ENCODE measurements around the gene LRRIQ1.
A peak's percentile ranks its signal among the peaks of the same experiment; 100 is the strongest.

Gene LRRIQ1

DNA sequence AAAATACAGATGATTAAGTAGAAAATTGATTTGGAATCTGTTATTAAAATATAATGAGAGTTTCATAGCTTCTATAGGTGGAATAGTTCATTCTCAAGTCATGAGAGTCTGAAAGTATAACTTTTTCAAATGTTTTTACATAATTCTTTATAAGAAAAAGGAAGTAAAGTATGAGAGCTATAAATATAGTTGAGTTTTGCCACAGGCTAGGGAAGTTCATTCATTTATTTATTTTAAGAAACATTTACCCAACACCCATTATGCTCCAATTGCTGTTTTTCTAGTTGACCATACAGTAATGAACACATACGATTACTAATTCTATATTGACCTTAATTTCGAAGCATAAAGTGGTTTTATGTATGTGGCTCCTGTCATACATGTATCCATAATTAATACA lies 24.8 kb downstream of the LRRIQ1 start:
- DNase-seq (ENCODE audit: low read depth, low spot score), result no peak

DNA sequence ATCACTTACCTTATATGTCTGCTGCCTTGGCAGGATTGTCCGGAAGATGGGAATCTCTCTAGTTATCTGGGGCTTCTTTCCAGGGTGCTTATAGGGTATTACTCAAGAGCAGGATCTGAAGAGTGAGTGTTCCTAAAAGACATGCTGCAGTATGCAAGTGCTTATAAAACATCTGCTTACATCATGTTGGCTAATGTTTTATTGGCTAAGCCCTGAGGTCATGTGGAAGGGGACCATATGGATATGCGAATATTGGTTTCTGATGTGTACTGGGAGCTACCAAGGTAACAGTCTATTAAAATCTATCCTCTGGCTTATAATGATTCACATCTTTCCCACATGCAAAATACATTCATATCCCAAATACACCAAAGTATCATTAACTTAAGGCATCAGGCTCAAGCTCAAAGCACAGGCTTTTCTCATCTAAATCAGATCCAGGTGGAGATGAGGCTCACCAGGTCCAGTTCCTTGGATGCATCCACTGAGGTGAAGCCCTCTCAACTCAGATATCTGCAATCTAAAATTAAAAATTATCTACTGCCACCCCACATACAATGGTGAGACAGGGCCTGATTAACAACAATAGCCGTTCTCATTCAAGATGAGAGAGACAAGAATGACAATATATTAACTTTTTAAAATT lies 29.8 kb downstream of the LRRIQ1 start:
- DNase-seq (ENCODE audit: low read depth, low spot score), result no peak

DNA sequence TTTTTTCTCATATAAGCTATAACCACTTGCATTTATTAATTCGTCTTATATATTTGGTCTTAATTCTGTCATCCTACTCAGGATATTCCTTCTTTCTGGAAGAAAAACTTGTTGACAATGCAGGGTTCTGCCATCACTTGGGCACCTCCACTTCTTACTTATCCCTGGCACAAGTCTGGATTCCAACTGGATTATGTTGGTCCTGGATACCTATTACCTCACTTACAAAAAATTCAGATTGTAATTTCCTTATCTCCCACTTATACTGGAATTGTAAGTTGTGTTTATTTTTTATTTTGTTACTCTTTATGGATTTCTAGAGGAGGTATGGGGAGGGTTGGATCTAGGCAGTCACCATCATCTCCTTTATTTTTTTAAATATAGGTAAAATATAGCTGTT lies 36.7 kb downstream of the LRRIQ1 start:
- DNase-seq (ENCODE audit: low read depth, low spot score), result no peak

DNA sequence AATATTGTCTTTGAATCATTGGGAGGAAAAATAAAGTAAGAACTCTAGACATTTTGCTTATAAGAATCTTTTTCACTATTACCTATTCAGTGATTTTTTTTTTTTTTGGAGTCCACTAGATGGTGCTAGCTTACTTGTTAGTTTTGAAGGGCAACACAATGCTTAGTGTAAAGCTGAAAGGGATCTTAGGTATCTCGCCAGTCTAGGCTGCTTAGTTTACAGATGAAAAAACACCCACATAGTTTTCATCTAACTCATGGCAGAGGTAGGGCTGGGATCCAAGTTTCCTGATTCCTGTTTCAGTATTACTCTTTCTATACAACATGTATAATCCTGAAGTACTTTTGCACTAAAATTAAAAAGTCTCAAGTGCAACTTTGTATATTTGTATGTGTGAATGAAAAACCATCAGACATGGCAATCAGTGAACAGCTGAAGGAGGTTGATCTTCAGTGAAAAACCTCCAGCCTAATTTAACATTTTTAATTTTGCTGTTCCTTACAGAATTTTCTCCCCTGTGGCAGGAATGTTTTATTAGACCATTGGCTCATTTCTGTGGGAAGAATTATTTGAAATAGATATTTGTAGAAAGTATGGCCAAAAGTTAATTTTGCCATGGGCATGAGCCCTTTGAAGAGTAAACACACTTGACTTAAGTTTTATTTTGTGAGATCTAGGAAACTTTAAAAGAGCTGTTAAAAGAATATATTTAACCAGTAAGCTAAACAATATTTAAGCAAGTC lies 40.7 kb downstream of the LRRIQ1 start:
- DNase-seq (ENCODE audit: low read depth, low spot score), result peak; percentile 64

DNA sequence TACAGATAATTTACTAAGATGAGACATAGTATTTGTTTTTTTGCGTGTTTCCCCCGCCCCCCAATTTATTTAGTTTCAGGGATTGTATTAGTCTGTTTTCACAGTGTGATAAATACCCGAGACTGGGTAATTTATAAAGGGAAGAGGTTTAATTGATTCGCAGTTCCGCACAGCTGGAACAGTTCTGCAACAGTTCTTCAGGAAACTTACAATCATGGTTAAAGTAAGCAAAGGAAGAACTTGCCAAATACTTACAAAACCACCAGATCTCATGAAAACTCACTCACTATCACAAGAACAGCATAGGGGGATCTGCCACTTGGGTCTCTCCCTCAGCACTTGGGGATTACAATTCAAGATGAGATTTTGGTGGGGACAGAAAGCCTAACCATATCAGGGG lies 48.9 kb downstream of the LRRIQ1 start:
- no peak for DNase-seq (ENCODE audit: low read depth, low spot score)

DNA sequence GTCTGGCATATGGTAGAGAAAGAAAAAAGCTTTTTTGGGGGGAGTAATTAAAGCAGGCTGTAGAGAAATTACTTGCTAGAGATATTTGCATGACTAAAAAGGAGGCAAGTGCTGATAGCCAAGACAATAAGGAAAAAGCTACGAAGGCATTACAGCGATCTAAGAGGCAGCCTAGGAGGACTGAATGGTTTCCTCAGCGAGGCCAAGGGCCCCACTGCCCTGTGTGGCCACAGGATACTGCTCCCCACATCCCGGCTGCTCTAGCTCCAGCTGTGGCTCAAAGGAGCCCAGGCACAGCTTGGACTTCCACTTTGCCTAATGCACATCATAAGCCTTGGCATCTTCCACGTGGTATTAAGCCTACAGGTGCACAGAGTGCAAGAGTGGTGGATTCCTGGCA lies 53.6 kb downstream of the LRRIQ1 start:
- DNase-seq (ENCODE audit: low read depth, low spot score), result no peak

DNA sequence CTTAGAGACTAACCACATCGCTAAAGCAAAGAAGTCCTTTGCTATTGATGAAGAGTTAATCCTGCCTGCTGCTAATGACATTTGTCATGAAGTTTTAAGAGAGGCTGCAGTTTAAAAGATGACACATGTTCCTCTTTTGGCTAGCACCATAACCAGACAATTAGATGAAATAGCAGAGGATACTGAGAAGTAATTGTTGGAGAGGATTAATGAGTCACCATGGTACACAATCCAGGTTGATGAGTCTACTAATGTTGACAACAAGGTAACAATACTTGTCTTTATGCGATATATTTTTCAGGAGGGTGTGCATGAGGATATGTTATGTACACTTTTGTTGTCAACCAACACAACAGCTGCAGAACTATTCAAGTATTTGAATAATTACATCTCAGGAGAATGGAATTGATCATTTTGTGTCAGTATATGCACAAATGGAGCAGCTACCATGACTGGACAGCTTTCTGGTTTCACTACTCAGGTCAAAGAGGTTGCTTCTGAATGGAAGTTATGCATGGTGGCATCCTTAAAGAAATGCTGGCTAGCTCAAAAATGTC lies 56.7 kb downstream of the LRRIQ1 start:
- no peak for DNase-seq (ENCODE audit: low read depth, low spot score)

DNA sequence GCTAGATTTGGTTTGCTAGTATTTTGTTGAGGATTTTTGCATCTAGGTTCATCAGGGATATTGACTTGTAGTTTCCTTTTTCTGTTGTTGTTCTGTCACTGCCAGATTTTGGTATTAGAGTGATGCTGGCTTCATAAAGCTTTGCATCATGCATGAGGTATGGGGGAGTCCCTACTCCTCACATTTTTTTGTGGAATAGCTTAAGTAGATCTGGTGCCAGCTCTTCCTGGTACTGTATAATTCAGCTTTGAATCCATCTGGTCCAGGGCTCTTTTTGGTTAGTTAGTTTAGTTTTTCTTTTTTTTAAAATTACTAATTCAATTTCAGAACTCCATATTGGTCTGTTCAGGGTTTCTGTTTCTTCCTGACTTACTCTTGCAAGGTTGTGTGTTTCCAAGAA lies 59.4 kb downstream of the LRRIQ1 start:
- no peak for DNase-seq (ENCODE audit: low read depth, low spot score)

DNA sequence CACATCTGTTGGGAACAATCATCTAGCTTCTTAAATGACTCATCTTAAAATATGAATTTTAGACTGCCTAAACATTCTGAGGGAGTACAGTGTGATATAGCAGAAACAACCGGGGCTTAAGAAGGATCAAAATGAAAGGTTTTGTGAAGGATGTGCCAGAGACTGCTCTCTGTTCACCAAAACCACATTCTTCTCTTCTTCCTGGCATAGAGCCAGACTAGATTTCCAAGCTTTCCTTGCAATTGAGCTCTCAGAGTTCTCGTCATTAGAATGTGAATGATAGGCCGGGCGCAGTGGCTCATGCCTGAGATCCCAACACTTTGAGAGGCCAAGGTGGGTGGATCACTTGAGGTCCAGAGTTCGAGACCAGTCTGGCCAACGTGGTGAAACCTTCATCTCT lies 94.5 kb downstream of the LRRIQ1 start:
- no peak for DNase-seq (ENCODE audit: low read depth, low spot score)

DNA sequence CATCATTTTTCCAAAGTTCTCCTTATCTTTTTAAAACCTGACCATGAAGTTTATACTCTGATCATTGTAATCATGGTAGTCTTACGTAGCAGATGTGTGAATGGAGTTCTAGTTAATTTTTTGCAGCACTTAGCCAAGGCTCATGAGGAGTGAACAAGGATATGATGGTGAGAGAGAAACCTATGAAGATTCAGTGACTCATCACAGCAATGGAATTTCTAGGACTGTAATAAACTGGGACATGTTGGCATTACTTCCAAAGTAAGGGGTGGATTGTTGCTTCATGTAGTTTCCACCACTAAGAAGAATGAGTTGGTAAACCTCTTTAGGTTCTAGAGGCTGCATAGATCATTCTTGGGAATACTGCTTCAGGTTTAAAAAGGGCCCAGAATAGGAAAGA lies 102.7 kb downstream of the LRRIQ1 start:
- DNase-seq (ENCODE audit: low read depth, low spot score), result no peak

DNA sequence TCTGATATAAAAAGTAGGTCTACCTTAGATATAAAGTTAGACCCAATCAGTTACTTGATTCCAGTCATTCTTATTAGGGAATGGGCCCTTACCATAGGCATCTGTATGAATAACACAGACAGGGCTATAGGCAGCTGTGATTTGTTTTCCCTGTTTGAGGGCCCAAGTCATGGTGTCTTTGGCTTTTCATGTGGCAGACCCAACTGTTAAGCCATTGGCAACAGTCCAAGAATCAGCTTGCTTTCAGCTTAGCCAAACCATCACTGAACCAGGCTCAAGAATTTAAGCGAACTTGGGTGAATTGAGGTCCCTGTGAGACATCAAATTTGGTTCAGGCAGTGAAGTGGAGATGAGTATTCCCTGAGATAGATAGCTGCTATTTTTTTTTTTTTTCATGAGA lies 111.2 kb downstream of the LRRIQ1 start:
- no peak for DNase-seq (ENCODE audit: low read depth, low spot score)

DNA sequence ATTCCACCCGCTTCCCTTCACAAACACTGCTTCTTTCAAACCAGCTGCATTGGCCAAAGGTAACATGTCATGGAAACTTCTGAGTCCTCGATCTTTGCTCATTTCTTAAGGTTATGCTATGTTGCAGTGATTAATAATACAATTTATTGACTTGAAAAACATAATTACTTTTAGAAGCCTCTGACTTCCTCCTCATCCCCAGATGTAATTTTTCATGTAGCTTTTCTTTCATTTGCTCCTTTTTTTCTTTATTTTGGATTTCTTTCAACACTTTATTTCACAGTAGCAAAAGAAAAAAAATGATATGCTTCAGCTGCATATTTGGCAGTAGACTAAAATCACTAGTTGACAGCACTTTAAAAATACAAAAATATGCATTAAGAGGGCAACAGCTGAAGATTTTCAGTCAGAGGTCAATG lies 116.2 kb downstream of the LRRIQ1 start:
- no peak for DNase-seq (ENCODE audit: low read depth, low spot score)

DNA sequence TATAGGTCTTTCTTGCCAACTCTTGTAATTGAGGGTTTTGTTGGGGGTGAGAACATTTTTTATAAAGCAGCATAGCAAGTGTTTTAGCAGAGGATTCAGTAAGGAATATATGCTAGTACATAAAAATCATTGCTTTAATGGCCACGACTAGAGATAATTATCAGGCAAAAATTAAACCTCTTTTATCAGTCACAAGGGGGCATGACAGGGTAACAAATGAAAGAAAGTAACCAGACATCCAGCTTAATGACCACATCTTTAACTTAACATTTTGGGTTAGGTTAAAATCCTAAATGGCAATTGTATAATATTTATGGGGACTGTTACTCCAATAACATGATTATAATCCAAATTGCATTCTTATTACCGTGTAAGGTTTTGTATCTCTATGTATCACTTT lies 119.6 kb downstream of the LRRIQ1 start:
- no peak for DNase-seq (ENCODE audit: low read depth, low spot score)

DNA sequence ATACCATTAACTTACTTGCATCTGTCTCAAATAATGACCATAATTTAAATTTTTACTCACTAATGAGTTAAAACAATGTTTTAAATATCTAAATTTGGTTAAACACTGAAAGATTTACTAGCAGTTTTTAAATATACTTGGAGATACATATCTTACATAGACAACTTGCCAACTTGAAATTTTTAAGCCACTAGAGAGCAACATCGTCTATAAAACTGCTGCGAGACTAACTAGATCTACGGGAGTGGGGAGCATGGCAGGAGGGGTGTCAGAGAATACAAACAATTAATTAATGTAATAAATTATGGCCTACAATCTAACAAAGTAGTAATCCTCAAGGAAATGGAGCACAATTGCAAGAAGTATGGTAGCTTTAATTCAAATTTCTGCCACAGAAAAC lies 120.4 kb downstream of the LRRIQ1 start:
- DNase-seq (ENCODE audit: low read depth, low spot score), result no peak

DNA sequence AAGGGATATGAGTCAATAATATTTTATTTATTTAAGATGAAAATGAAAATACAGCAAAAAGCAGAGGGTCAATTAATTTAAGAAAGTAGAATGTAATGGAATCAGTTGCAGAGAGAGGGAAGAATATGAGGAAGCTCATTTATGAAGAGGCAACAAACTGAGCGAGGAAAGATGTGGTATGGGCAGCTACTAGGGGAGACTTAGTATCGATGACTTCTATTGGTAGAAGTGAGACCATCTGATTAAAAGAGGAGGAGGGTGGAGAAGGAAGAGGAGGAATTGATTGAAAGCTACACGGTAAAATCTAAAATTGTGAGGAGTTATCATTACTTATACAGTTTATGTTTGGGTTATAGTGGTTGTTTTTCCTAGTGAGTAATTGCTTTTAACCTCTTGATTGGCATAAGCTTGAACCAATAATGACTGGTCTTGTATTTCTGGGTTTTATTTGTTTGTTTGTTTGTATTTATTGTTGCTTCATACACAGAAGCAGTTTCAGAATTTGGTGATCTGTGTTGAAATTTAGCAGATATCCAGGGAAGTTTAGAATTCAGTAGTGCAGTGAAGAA lies 121.0 kb downstream of the LRRIQ1 start:
- no peak for DNase-seq (ENCODE audit: low read depth, low spot score)

DNA sequence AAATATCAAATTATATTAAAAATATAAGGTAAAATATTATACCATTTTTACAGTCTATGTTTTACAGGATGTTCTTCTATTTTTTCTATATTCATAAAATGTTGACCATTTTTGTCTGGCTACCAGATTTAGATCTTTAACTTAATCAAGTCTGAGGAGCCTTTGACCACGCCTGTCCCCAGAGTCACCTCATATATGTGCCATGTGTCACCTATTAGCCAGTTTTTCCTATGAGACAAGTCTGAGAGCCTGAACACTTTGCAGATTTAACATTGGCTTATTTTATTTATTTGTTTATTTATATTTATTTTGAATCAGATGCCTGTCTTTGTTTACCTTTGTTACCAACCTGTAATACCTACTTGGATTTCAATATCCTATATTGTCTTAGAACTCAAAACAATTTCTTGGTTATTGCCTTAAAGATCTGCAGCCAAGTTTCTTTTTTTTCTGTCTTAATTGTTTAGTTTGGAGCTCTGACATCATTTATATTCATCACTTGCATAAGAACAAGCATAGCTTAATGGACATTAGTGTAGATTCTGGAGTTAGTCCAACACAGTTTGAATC lies 127.7 kb downstream of the LRRIQ1 start:
- no peak for DNase-seq (ENCODE audit: low read depth, low spot score)

DNA sequence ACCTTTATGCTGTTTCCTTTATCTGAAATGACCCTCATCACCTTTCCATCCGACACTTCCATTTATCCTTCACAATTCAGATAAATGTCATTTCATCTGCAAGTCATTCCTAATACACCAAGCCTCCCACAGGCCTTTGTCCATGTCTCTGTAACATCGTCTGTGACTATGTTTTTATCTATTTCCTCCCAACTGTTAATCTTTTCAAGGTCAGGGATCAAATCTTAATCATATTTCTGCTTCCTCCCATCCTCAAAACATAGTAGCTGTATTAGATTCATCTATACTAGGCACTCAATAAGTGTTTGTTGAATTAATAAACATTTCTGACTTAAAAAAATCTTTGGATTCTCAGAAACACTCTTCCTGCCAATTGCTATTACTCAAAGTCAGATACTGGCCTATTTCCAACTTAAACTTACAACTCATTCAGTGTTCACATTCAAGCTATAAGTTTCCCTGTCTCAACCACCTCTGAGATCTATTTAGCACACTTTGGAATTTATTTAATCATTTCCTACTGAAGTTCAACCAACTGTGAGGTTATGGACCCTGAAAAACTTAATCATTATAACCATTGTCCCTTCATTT lies 143.6 kb downstream of the LRRIQ1 start:
- DNase-seq (ENCODE audit: low read depth, low spot score), result no peak

DNA sequence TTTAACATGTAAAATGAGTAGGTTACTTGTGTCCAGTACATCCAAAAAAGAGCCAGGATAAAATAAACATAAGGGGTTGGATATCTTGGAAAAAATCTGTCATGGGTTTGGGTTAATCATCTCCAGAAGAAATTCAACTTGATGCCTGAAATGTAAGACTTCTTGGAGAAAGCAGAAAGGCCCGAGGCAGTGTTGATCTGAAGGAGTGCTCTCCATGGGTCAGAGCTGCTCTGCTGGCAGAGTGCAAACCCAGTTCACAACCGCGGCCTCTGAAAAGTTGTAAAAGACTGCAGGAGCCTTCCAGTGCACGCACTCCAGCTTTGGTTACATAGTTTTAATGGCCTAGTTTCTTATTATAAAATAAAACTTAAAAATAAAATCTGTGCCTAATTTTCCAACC lies 146.5 kb downstream of the LRRIQ1 start:
- DNase-seq (ENCODE audit: low read depth, low spot score), result no peak

DNA sequence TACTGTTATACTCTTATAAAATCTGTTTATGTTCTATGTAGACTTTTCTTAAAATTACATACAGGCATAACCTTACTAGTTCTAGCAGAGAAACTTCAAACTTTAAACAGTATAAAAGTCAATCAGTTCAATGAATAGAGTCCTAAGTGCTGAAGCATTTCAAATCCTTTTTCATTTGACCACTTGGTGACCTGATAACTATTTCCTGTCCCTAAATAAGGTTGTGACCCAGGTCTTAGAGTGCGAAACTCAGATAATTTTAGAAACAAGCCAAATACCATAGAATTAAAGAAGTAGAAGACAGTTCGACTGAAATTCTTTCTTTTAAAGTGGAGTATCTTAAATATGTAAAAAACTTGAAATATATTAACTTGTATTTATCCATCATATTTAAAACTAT lies 147.7 kb downstream of the LRRIQ1 start:
- DNase-seq (ENCODE audit: low read depth, low spot score), result no peak

DNA sequence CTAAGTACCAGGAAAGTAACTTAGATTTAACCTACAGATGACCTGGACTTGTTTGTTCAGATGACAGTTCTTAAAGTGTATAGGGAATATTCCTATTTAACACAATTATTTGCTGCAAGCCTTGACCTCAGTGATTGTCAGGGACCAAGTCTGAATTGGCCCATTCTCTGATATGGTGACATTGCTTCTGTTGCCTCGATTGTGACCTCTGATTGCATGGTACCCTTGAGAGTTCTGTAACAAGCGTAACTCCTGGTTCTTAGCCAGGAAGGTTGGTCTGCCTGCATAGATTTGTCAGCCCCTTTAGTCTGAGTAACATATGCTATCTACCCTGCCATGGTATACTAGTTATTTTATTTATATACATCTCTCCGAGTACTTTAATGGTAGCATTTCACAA lies 150.1 kb downstream of the LRRIQ1 start:
- DNase-seq (ENCODE audit: low read depth, low spot score), result no peak

DNA sequence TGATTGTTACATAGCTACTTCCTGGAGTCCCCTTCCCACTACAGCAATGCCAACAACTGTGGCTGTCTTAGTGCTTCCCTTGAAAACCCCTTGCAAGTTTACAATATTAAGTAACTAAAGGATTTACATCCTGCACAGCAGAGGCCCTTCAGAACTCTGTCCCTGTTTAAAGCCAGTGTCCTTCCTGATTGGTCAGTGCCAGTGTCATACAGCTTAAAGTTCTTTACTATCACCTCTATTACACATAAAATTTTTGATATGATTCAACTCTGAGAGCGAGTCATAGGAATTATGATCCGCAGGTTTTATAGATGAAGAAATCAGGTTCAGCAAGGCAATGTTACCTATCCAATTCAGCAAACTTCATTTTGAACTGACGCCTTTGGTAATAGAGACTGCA lies 152.5 kb downstream of the LRRIQ1 start:
- DNase-seq (ENCODE audit: low read depth, low spot score), result no peak

DNA sequence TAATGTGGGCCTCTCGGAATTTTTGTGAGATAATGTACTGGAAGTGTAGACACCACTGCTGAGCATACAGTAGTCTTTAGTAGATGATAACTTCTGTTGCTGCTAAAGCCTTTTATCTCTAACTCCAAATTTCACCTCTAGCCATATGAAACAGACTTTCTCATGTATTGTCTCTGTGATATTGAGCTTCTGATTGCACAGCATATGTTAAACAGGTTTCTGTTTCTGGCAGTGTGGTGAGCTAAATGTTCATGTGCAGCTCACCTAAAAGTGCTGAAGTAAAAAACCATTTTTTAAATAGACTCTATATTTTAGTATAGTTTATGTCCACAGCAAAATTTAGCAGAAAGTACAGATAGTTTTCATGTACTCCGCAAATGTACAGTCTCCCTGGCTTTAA lies 154.6 kb downstream of the LRRIQ1 start:
- no peak for DNase-seq (ENCODE audit: low read depth, low spot score)
